Heart left ventricle (tissue), 16 donors: Measurements from ENCODE around the gene DEPDC1B. TPM values are rescaled to one million over a fixed set of nuclear protein-coding genes. Genes with fewer than 3 reads are reported as not detected.
A peak's percentile ranks its signal among the peaks of the same experiment; 100 is the strongest.

Source experiments
- ATAC-seq, 4 donors: fragments of 200-7000 bp; cut with Tn5 transposase; one replicate each; pipeline ENCODE4 v1.9.1; 2020 to 2022; ENCODE audit warnings: moderate library complexity in 4 of 4, mild to moderate bottlenecking in 3 of 4, moderate number of reproducible peaks in 1 of 4
- DNase-seq, 5 donors: peaks; one replicate each; pipeline ENCODE4 v3.0.0-alpha.2; 2020
- H3K27ac ChIP-seq, 12 donors: fragments of 200-600 bp; sonication (generic) in 4 of 12; one replicate each; pipeline versions ENCODE4 v1.5.0 to v1.8.0; 2016 to 2022; ENCODE audit warnings: mild to moderate bottlenecking in 2 of 12
- H3K27me3 ChIP-seq, 9 donors: fragments of 200-600 bp; sonication (generic) in 2 of 9; one replicate each; pipeline versions ENCODE4 v1.5.1 to v1.8.0; 2016 to 2022; ENCODE audit warnings: mild to moderate bottlenecking in 3 of 9
- H3K36me3 ChIP-seq, 9 donors: fragments of 200-600 bp; sonication (generic) in 2 of 9; one replicate each; pipeline versions ENCODE4 v1.5.0 to v1.8.0; 2018 to 2022; ENCODE audit warnings: mild to moderate bottlenecking in 2 of 9
- H3K4me1 ChIP-seq, 12 donors: fragments of 200-600 bp; sonication (generic) in 4 of 12; one replicate each; pipeline versions ENCODE4 v1.5.0 to v1.8.0; 2016 to 2022; ENCODE audit warnings: mild to moderate bottlenecking in 3 of 12
- H3K4me3 ChIP-seq, 12 donors: fragments of 200-600 bp; sonication (generic) in 4 of 12; one replicate each; pipeline versions ENCODE4 v1.5.0 to v1.8.0; 2017 to 2022; ENCODE audit warnings: mild to moderate bottlenecking in 9 of 12, moderate library complexity in 4 of 12
- H3K9me3 ChIP-seq, 12 donors: fragments of 200-600 bp; sonication (generic) in 4 of 12; one replicate each; pipeline versions ENCODE4 v1.5.0 to v1.8.0; 2016 to 2022; ENCODE audit warnings: mild to moderate bottlenecking in 1 of 12
- POLR2A ChIP-seq, 2 donors: fragments of 450-650 bp; IDR thresholded peaks; one replicate each; pipeline ENCODE4 v1.6.1; 2017; ENCODE audit warnings: antibody characterized with exemption in 2 of 2, mild to moderate bottlenecking in 2 of 2, moderate library complexity in 2 of 2
- WGBS, 4 donors: extraction: QIAGEN DNeasy Blood & Tissue Kit in 2 of 4; methylation state at CpG; one replicate each; pipeline versions ENCODE4 v1.1.5 to v1.1.7; 2013 to 2018; 5-methylcytosine and 5-hydroxymethylcytosine counted together
- intact Hi-C, 10 donors: fragments of 100-400 bp; cut with DNase I; formaldehyde crosslinking; loops; one replicate each; pipeline versions ENCODE4 v1.11.1 to v1.14.2; 2022
- long read RNA-seq, 3 donors: library from polyadenylated mRNA; unstranded; transcript quantifications; one replicate each; pipeline ENCODE4 v2.0.0, GENCODE V29; 2020 to 2021
- polyA plus RNA-seq, 2 donors: library from polyadenylated mRNA; stranded (reverse); fragments of 200-250 nt; gene quantifications; one replicate each; pipeline ENCODE4 v1.2.3, GENCODE V29; 2013
- total RNA-seq, 9 donors: library from RNA; depleted of rRNA in 2 of 9; stranded (reverse); fragments of >200 nt in 2 of 9; fragmentation: NEBNext Ultra II Directional in 3 of 9; extraction: Animal tissue kit (Norgen Biotek cat#: 25700) in 3 of 9; gene quantifications; one replicate each; pipeline versions ENCODE4 v1.1.0 to v1.2.4, GENCODE V29; 2016 to 2023
- TF ChIP-seq, protein P1 (sequence below), 12 donors: fragments of 200-600 bp; sonication (generic) in 4 of 12; IDR thresholded peaks; one replicate each; pipeline versions ENCODE4 v1.5.0 to v1.8.0; 2018 to 2022; ENCODE audit warnings: antibody characterized with exemption in 12 of 12, mild to moderate bottlenecking in 5 of 12
- donor health status: ischemic (EF 13 %, LVEDD 7.1; RV severe dilation, severe dysfunction).
- donor health status: healthy with polysubstance abuse.
- donor health status: DM: no; HTN: yes; CAD: no.
- donor health status: DM: no; HTN: no; CAD: no.
- donor health status: ischemic (EF 25% LVEDD 6.9; RV normal size, moderate dysfunction).
- donor health status: ischemic (EF 25% LVEDD 5.7; RV mildly dilated, moderate dysfunction).
- donor health status: healthy.
- donor health status: DM: yes; HTN: yes; CAD: no.
- donor health status: ischemic (EF 35%, LVEDD 5.7; RV mildly dilated, moderate dysfunction).
- donor health status: nonischemic (EF 11% LVEDD 7.7; RV severe dilation, severe dysfunction).
- donor health status: DM: yes; HTN: yes; CAD: no.
- donor health status: PGD.
- donor health status: ischemic (EF 29% LVEDD 5.4; RV normal size, mild dysfunction).
- donor health status: nonischemic (EF 23%, LVEDD 6.1; RV moderate dilation, normal function).

The DEPDC1B gene, protein sequence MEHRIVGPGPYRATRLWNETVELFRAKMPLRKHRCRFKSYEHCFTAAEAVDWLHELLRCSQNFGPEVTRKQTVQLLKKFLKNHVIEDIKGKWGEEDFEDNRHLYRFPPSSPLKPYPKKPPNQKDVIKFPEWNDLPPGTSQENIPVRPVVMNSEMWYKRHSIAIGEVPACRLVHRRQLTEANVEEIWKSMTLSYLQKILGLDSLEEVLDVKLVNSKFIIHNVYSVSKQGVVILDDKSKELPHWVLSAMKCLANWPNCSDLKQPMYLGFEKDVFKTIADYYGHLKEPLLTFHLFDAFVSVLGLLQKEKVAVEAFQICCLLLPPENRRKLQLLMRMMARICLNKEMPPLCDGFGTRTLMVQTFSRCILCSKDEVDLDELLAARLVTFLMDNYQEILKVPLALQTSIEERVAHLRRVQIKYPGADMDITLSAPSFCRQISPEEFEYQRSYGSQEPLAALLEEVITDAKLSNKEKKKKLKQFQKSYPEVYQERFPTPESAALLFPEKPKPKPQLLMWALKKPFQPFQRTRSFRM
- total RNA-seq, result 1 to 10 TPM in 1 of 9 donors, under 1 TPM in 4, not detected in 4; 0.22 to 3.1 (median 0.36) TPM
- under 1 TPM in 1 of 2 donors, not detected in 1; 0.10 TPM for polyA plus RNA-seq
- long read RNA-seq, donor 1, result 0 reads
- long read RNA-seq, donor 2, result 0 reads
- long read RNA-seq, donor 3, result 0 reads

DNA sequence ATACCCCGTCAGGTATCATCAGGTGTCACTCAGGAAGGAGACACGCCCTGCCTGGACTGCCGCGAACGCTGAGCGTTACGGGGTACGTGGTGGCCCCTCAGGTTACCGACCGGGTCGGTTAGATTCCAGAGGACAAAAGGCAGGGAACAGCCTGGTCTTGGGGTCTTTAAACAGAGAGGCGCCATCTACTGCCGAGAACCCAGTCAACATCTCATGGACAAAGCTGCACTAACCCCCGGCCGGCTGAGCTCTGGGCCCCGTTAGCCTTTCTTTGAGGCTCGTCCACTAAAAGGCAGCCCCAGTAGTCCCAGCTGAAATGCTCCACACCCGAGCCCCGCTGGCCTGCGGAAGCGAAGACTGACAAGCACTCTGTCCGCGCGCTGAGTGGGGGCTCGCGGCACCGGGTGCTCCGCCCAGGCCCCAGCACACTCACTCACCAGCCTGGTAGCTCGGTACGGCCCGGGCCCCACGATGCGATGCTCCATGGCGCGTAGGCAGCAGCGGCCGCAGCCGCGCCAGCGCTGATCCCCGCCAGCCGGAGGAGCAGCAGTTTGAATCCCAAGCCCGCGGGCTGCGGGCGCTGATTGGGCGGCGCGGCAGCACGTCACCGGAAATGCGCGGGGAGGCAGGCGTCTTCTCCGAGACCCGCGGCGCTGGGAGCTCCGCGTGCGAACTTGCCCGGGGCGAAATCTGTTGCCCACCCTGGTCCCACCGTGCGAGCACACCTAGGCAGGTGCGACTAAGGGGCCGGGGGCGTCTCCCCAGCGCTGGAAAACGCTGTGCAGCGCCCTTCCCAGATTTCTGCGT, at the start of gene DEPDC1B:
DEPDC1B (minus strand) TSS at position 558 of the 807 bp plus-strand sequence; CDS start at position 485, 73 bp downstream.
- Histone ChIP-seq H3K36me3 (no peaks in the 10 kb centered on the region), H3K4me1 (peaks cover 0 to 21% (median 6%) of the 10 kb centered on the region in 12 donors), H3K27ac (peak within 1 kb of the TSS in 8 of 12 donors; percentile 1 to 79 (median 45)), H3K9me3 (no peaks in the 10 kb centered on the region), H3K4me3 (peak within 1 kb of the TSS; percentile 49 to 90 (median 75)), H3K27me3 (no peaks in the 10 kb centered on the region)
- ATAC-seq (peak; percentile 92 to 99 (median 97)), DNase-seq (peak; percentile 83 to 93 (median 86))
- TF ChIP-seq, protein P1, sequence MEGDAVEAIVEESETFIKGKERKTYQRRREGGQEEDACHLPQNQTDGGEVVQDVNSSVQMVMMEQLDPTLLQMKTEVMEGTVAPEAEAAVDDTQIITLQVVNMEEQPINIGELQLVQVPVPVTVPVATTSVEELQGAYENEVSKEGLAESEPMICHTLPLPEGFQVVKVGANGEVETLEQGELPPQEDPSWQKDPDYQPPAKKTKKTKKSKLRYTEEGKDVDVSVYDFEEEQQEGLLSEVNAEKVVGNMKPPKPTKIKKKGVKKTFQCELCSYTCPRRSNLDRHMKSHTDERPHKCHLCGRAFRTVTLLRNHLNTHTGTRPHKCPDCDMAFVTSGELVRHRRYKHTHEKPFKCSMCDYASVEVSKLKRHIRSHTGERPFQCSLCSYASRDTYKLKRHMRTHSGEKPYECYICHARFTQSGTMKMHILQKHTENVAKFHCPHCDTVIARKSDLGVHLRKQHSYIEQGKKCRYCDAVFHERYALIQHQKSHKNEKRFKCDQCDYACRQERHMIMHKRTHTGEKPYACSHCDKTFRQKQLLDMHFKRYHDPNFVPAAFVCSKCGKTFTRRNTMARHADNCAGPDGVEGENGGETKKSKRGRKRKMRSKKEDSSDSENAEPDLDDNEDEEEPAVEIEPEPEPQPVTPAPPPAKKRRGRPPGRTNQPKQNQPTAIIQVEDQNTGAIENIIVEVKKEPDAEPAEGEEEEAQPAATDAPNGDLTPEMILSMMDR (IDR thresholded peaks at IDR 0.05), result peak in 4 of 12 donors; percentile 5 to 23 (median 8)
- no peak for TF ChIP-seq POLR2A (IDR thresholded peaks at IDR 0.05)
- WGBS, 4 donors, result 0 to 1% (median 0%) methylated on average over 22 to 72 of the region's 72 CpGs
- intact Hi-C loops, result no loop called here

DNA sequence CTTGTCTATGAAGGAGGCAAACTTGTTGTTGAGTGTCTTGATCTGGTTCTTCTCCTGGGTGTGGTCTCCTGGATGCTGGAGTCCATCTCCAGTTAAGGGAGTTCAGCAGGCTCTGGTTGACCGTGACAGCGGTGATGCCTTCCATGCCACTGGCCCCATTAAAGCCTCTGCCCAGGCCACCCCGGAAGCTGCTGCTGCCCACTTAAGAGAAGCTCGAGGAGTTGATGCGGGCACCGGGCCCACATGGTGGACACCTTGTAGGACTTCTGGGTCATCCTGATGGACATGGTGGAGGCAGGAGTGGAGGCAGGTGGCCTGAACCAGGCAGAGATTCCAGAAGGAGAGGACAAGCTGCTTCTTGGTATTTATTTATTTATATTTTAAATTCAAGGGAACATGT, 44.7 kb upstream of the DEPDC1B start:
- H3K27me3 ChIP-seq, result no peaks in the 10 kb centered on the region
- peaks cover 0 to 25% (median 7%) of the 10 kb centered on the region in 12 donors for H3K9me3 ChIP-seq
- no peak overlapping the region for H3K27ac ChIP-seq
- intact Hi-C loops, result no loop called here
- ATAC-seq, result no peak
- no peak overlapping the region for H3K4me3 ChIP-seq
- WGBS, 4 donors, result 87 to 100% (median 95%) methylated on average over 6 of the region's 6 CpGs
- TF ChIP-seq, protein P1 (IDR thresholded peaks at IDR 0.05), result no peak
- TF ChIP-seq POLR2A (IDR thresholded peaks at IDR 0.05), result no peak
- H3K4me1 ChIP-seq, result no peaks in the 10 kb centered on the region
- no peaks in the 10 kb centered on the region for H3K36me3 ChIP-seq
- no peak for DNase-seq

DNA sequence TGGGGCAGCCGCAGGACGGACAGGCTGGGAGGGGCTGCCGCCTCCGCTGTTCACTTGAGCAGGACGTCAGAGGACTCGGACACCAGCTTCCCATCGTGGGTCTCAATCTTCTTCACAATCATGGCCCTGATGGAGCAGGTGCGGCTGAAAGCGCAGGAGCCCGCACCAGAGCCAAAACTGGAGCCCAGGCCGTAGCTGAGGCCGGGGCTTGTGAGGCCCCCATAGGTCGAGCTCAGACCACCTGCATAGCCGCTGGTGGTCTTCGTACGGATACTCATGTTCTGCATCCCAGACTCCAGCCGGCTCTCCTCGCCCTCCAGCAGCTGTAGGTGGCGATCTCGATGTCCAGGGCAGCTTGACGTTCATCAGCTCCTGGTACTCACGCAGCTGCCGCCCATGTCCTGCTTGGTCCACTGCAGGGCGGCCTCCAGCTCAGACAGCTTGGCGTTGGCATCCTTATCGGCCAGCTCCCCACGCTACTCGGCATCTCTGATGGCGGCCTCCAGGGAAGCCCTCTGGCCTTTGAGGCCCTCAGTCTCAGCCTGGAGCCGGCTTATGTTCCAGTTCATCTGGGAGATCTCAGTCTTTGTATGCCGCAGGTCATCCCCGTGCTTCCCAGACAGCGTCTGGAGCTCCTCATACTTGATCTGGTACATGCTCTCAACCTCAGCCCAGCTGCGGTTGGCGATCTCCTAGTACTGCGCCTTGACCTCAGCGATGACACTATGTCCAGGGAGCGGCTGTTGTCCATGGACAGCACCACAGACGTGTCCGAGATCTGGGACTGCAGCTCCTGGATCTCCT, 43.7 kb upstream of the DEPDC1B start:
- no peak overlapping the region for H3K4me3 ChIP-seq

More for the DNA sequence above, 43.7 kb upstream of the DEPDC1B start:
- DNase-seq (no peak), ATAC-seq (no peak)
- Histone ChIP-seq H3K27me3 (no peaks in the 10 kb centered on the region), H3K9me3 (peaks cover 0 to 23% (median 8%) of the 10 kb centered on the region in 12 donors), H3K4me1 (no peaks in the 10 kb centered on the region), H3K27ac (no peak overlapping the region), H3K36me3 (no peaks in the 10 kb centered on the region)
- intact Hi-C loops, result no loop called here
- TF ChIP-seq, protein P1 (IDR thresholded peaks at IDR 0.05), result no peak
- WGBS, 4 donors, result 91 to 93% (median 92%) methylated on average over 27 to 40 of the region's 40 CpGs
